ENCODE measurements around the gene EGLN1.

EGLN1 gene

DNA sequence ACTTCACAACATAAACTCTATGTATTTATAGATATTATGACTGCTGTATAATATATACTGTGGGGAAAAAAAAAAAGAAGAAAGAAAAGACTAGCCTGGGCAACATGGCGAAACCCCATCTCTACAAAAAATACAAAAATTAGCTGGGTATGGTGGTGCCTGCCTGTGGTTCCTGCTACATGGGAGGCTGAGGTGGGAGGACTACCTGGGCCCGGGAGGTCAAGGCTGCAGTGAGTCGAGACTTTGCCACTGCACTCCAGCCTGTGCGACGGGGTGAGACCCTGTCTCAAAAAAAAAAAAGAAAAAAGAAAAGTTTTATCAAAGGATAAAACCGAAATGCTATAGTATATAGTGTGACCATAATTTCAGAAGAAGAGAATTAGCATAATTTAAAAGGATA lies 87.1 kb downstream of the EGLN1 start:
- DNase-seq (ENCODE audit: low spot score): no peak
- TF ChIP-seq CTCF (conservative IDR thresholded peaks at IDR 0.05; ENCODE audit: low read depth): no peak
- ChIA-PET CTCF (no interaction called here), POLR2A (ENCODE audit: low non-redundant PET) (no interaction called here)
- no peak overlapping the region for H3K27ac ChIP-seq

DNA sequence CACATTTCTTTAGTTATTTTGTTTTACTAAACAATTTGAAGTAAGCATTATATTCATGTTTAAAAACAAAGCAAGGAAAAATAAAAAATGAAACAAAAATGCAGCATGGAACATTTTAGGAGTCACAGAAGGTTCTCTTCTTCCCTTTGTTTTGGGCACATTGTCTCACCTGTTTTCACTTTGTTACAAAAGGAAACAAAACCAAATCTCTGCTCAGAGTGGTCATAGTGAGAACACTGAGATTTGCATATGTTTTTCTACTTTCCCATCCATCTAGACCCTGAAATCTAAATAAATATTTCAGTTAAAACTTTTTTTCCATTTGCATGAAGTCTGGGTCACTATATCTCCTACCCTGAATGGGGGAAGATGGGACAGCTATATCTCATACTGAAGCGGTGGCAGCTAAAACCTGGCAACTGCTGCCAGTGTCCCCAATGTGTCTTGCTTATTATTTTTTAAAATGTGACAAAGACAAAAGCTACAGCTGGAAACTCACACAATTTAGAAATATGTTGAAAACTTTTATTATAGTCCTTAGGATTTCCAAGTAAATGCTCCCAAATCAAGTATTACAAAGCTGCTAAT lies 87.9 kb downstream of the EGLN1 start:
- TF ChIP-seq CTCF (conservative IDR thresholded peaks at IDR 0.05; ENCODE audit: low read depth): no peak
- DNase-seq (ENCODE audit: low spot score): no peak
- H3K27ac ChIP-seq: no peak overlapping the region
- ChIA-PET CTCF (interaction anchor here (0.6 kb wide), 2 partner anchors 220 to 419 kb away, joined by 3 to 4 read pairs; no protein-coding TSS in a partner anchor), POLR2A (ENCODE audit: low non-redundant PET) (no interaction called here)

DNA sequence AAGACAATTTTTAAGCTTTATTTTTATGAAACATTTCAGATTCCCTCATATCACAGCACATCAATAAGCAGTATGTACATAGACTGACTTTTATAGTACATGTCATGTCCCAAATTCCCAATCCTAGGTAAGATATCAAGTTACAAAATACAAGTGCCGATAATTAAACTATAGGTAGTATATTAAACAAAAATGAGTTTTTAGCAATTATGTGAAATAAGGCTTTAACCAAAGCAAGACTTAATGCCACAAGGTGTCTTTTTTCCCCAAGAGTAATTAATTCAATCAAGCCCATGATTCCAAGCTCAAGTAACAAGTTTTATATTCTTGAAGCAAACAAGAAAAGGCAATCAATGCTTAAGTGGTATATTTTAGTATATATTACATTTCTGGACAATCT lies 89.3 kb downstream of the EGLN1 start:
- ChIA-PET CTCF (interaction anchor here (0.6 kb wide), 1 partner anchor 258 kb away, joined by 4 read pairs; no protein-coding TSS in a partner anchor), POLR2A (ENCODE audit: low non-redundant PET) (no interaction called here)

DNA sequence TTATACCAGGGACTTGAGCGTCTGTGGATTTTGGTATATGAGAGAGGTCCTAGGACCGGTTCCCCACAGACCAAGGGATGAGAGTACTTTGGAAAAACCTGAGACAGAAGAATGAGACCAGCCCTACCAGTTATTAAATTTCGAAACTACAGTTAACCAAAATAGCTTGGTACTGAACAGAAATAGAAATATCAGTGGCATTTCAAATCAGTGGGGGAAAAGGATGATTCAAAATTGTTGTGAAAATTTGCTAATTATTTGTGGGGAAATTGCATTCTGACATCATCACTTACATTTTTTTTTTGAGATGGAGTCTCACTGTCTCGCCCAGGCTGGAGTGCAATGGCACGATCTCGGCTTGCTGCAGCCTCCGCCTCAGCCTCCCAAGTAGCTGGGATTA lies 92.6 kb downstream of the EGLN1 start:
- no peak overlapping the region for H3K27ac ChIP-seq
- CTCF ChIA-PET: no interaction called here
- TF ChIP-seq CTCF (conservative IDR thresholded peaks at IDR 0.05; ENCODE audit: low read depth): no peak
- POLR2A ChIA-PET (ENCODE audit: low non-redundant PET): no interaction called here
- DNase-seq (ENCODE audit: low spot score): no peak

More for the DNA sequence above, 89.3 kb downstream of the EGLN1 start:
- no peak for TF ChIP-seq CTCF (conservative IDR thresholded peaks at IDR 0.05; ENCODE audit: low read depth)
- no peak overlapping the region for H3K27ac ChIP-seq
- DNase-seq (ENCODE audit: low spot score): no peak

DNA sequence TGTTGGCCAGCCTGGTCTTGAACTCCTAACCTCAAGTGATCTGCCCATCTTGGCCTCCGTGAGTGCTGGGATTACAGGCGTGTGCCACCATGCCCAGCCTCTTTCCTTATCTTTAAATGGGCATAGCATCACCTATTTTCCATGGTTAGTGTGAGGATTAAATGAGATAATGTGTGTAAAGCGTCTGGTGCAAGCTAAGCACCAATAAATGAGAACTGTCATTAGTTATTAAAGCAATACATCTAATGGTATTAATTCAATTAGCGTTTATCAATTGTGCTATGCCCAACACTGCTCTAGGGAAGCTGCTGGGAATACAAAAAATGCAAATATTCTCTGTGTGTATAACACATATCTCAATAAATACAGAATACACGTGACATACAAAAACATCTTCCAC lies 94.5 kb downstream of the EGLN1 start:
- POLR2A ChIA-PET (ENCODE audit: low non-redundant PET): no interaction called here

GRCh38 chr1:231326248-231326647 lies 95.8 kb downstream of the EGLN1 start:
- ChIA-PET CTCF (no interaction called here), POLR2A (ENCODE audit: low non-redundant PET) (no interaction called here)
- no peak for TF ChIP-seq CTCF (conservative IDR thresholded peaks at IDR 0.05; ENCODE audit: low read depth)
- no peak overlapping the region for H3K27ac ChIP-seq
- no peak for DNase-seq (ENCODE audit: low spot score)

More for the DNA sequence above, 94.5 kb downstream of the EGLN1 start:
- CTCF ChIA-PET: no interaction called here
- TF ChIP-seq CTCF (conservative IDR thresholded peaks at IDR 0.05; ENCODE audit: low read depth): no peak
- no peak for DNase-seq (ENCODE audit: low spot score)
- H3K27ac ChIP-seq: no peak overlapping the region

All from RWPE1 (cell line).